ENCODE results near the gene GRIN1.

- TF ChIP-seq CTCF (conservative IDR thresholded peaks at IDR 0.05; ENCODE audit: low read length) (no peak), EZH2phosphoT487 (IDR thresholded peaks at IDR 0.05; ENCODE audit: borderline replicate concordance) (no peak)
Observed at GRCh38 chr9:137112564-137113384, 26.2 kb upstream of the GRIN1 start.
